Measurements from ENCODE around the gene CALB2. TPM values are rescaled to one million over a fixed set of nuclear protein-coding genes. Genes with fewer than 3 reads are reported as not detected.
A peak's percentile ranks its signal among the peaks of the same experiment; 100 is the strongest.

Gene CALB2
- total RNA-seq, 1 experiment from 2014 or later, result 0.85 TPM

- Histone ChIP-seq H3K4me2 (ENCODE audit: insufficient read depth, insufficient read length, low read length) (peak overlapping the region; percentile 25), H3K18ac (ENCODE audit: insufficient read length, low read depth, low read length) (peak overlapping the region; percentile 34), H4K8ac (replicated peaks; ENCODE audit: insufficient read length, low read depth, low read length) (no peak overlapping the region), H4K20me1 (ENCODE audit: control insufficient read depth, insufficient read depth, insufficient read length) (no peaks in the 10 kb centered on the region), H3K27me3 (ENCODE audit: insufficient read depth, low read length) (no peaks in the 10 kb centered on the region), H4K91ac (ENCODE audit: insufficient read length, low read depth, low read length) (no peak overlapping the region), H4K5ac (ENCODE audit: insufficient read length, low read depth, low read length) (no peak overlapping the region), H2AK5ac (ENCODE audit: insufficient read length, low read length) (no peak overlapping the region), H3T11ph (ENCODE audit: low read length) (no peak overlapping the region), H3K4me1 (ENCODE audit: insufficient read depth, low read length) (no peaks in the 10 kb centered on the region), H2BK12ac (ENCODE audit: insufficient read length, low read depth, low read length) (no peak overlapping the region), H3K79me2 (ENCODE audit: insufficient read depth, low read length) (no peaks in the 10 kb centered on the region), H3K23me2 (ENCODE audit: insufficient read length, low read depth, low read length, poor library complexity, severe bottlenecking) (no peaks in the 10 kb centered on the region), H2BK120ac (ENCODE audit: low read depth, low read length, poor library complexity, severe bottlenecking) (no peak overlapping the region), H3K79me1 (ENCODE audit: insufficient read depth, low read depth, low read length, poor library complexity, severe bottlenecking) (no peaks in the 10 kb centered on the region), H3K9ac (ENCODE audit: extremely low read depth, insufficient read length, low read length) (no peak overlapping the region), H3K4ac (ENCODE audit: low read depth, low read length) (no peak overlapping the region), H2AFZ (ENCODE audit: low read length) (no peak overlapping the region), H3K56ac (ENCODE audit: insufficient read length, low read depth, low read length) (no peak overlapping the region), H2BK15ac (ENCODE audit: low read depth, low read length) (no peak overlapping the region), H3K23ac (ENCODE audit: insufficient read length, low read depth, low read length) (no peak overlapping the region), H2BK20ac (ENCODE audit: low read depth, low read length, poor library complexity, severe bottlenecking) (no peak overlapping the region), H3K27ac (ENCODE audit: insufficient read length, low read depth, low read length) (no peak overlapping the region), H2BK5ac (ENCODE audit: insufficient read length, low read length) (no peak overlapping the region), H3K9me3 (ENCODE audit: control insufficient read depth, low read depth, low read length) (no peaks in the 10 kb centered on the region), H3K14ac (ENCODE audit: insufficient read depth, low read length) (peak overlapping the region; percentile 81; the same call in 1 of the 2 replicates)
- Mint-ChIP-seq H3K27me3 (ENCODE audit: low read depth) (peaks cover 53% of the 10 kb centered on the region), H3K9me3 (peaks cover 0 to 4% of the 10 kb centered on the region in 2 experiments; a peak in 2 of 5 replicates), H3K36me3 (ENCODE audit: insufficient read depth in 1 of 3, low read depth in 3 of 3) (peaks cover 0 to 2% (median 0%) of the 10 kb centered on the region in 3 experiments; a peak in 1 of 7 replicates), H3K4me1 (peaks cover 15 to 19% of the 10 kb centered on the region in 2 experiments), H3K4me3 (peak overlapping the region; percentile 82 to 90), H3K27ac (no peak overlapping the region; a peak in 1 of 7 replicates)
- DNase-seq, result no peak
- no CpG with 5 or more reads among the region's 18 CpGs for WGBS (ENCODE audit: extremely low coverage, insufficient read length, low lambda C conversion rate)
- no peak for TF ChIP-seq CTCF (conservative IDR thresholded peaks at IDR 0.05)
Measured at GRCh38 chr16:71425746-71426068, 67.2 kb downstream of the CALB2 start.
